IMR-90 (cell line): ENCODE measurements around the gene NOS2.
"Not testable (repeated sequence)": the region's sequence is repeated elsewhere in the genome, so short reads cannot be mapped to it uniquely, and the experiment has no call there.

Source experiments
- MXI1 ChIP-seq: IDR thresholded peaks from 2 replicates; pipeline ENCODE4 v1.6.1; 2012; ENCODE audit warnings: low read depth, mild to moderate bottlenecking, low read length, moderate library complexity, borderline replicate concordance
- POLR2A ChIP-seq: IDR thresholded peaks from 2 replicates; pipeline ENCODE4 v1.6.1; 2012; ENCODE audit warnings: mild to moderate bottlenecking, low read depth, low read length
- RAD21 ChIP-seq: IDR thresholded peaks from 2 replicates; pipeline ENCODE4 v1.6.1; 2012; ENCODE audit warnings: low read length, improper control_type of control experiment
- RCOR1 ChIP-seq: IDR thresholded peaks from 2 replicates; pipeline ENCODE4 v1.6.1; 2012; ENCODE audit warnings: mild to moderate bottlenecking, low read length, improper control_type of control experiment; ENCODE audit not compliant: insufficient replicate concordance
- RFX5 ChIP-seq: IDR thresholded peaks from 2 replicates; pipeline ENCODE4 v1.8.0; 2012; ENCODE audit warnings: low read depth, mild to moderate bottlenecking, low read length, moderate library complexity
- TF ChIP-seq, protein P1 (sequence below): conservative IDR thresholded peaks from 2 replicates; pipeline ENCODE4 v1.5.1; 2012; ENCODE audit warnings: mild to moderate bottlenecking, low read depth, low read length, improper control_type of control experiment
- TF ChIP-seq, protein P2 (sequence below): fragments of 150-350 bp; IDR thresholded peaks from 2 replicates; pipeline ENCODE4 v1.6.1; 2016; ENCODE audit warnings: low read depth, mild to moderate bottlenecking, low read length, moderate library complexity, borderline replicate concordance

DNA sequence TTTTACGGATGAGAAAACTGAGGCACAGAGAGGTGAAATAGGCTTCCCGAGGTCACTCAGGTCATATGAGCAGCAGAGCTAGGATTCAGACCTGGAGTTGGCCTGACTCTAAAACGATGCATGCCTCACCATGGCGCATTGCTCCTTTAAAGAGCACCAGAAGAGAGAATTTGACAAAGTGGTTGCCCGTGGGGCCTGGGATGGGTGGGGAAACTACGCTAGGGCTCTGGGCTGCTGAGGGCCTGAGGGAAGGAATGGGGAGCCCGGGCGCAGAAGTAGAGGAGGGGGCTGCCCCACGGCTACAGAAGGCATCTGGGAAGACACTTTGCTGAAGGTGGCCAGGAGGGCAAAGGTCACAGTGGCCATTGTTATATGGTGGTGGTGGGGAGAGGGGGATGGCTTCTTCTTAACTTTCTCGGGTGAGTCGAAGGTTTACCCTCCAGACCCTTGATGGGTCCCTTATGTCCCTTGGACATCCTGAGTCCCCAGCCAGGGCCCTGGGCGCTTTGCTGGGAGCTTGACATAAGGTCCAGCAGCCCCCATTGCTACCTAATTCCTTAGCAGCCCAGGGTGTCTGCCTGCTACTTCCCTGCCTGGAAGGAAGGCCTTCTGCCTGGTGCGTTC lies 55.0 kb downstream of the NOS2 start:
- TF ChIP-seq, protein P1, sequence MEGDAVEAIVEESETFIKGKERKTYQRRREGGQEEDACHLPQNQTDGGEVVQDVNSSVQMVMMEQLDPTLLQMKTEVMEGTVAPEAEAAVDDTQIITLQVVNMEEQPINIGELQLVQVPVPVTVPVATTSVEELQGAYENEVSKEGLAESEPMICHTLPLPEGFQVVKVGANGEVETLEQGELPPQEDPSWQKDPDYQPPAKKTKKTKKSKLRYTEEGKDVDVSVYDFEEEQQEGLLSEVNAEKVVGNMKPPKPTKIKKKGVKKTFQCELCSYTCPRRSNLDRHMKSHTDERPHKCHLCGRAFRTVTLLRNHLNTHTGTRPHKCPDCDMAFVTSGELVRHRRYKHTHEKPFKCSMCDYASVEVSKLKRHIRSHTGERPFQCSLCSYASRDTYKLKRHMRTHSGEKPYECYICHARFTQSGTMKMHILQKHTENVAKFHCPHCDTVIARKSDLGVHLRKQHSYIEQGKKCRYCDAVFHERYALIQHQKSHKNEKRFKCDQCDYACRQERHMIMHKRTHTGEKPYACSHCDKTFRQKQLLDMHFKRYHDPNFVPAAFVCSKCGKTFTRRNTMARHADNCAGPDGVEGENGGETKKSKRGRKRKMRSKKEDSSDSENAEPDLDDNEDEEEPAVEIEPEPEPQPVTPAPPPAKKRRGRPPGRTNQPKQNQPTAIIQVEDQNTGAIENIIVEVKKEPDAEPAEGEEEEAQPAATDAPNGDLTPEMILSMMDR: not testable (repeated sequence)
- not testable (repeated sequence) for TF ChIP-seq POLR2A, RAD21, RCOR1, RFX5, MXI1
- TF ChIP-seq, protein P2, sequence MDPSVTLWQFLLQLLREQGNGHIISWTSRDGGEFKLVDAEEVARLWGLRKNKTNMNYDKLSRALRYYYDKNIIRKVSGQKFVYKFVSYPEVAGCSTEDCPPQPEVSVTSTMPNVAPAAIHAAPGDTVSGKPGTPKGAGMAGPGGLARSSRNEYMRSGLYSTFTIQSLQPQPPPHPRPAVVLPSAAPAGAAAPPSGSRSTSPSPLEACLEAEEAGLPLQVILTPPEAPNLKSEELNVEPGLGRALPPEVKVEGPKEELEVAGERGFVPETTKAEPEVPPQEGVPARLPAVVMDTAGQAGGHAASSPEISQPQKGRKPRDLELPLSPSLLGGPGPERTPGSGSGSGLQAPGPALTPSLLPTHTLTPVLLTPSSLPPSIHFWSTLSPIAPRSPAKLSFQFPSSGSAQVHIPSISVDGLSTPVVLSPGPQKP: not testable (repeated sequence)
